ENCODE measurements around the gene CAPN10. TPM values are rescaled to one million over a fixed set of nuclear protein-coding genes. Genes with fewer than 3 reads are reported as not detected.

CAPN10 gene, protein sequence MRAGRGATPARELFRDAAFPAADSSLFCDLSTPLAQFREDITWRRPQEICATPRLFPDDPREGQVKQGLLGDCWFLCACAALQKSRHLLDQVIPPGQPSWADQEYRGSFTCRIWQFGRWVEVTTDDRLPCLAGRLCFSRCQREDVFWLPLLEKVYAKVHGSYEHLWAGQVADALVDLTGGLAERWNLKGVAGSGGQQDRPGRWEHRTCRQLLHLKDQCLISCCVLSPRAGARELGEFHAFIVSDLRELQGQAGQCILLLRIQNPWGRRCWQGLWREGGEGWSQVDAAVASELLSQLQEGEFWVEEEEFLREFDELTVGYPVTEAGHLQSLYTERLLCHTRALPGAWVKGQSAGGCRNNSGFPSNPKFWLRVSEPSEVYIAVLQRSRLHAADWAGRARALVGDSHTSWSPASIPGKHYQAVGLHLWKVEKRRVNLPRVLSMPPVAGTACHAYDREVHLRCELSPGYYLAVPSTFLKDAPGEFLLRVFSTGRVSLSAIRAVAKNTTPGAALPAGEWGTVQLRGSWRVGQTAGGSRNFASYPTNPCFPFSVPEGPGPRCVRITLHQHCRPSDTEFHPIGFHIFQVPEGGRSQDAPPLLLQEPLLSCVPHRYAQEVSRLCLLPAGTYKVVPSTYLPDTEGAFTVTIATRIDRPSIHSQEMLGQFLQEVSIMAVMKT
- total RNA-seq (2022; extraction: Qiagen RNA extraction) = 14.6 to 25.0 TPM (median 22.2 TPM) in 5 replicates

DNA sequence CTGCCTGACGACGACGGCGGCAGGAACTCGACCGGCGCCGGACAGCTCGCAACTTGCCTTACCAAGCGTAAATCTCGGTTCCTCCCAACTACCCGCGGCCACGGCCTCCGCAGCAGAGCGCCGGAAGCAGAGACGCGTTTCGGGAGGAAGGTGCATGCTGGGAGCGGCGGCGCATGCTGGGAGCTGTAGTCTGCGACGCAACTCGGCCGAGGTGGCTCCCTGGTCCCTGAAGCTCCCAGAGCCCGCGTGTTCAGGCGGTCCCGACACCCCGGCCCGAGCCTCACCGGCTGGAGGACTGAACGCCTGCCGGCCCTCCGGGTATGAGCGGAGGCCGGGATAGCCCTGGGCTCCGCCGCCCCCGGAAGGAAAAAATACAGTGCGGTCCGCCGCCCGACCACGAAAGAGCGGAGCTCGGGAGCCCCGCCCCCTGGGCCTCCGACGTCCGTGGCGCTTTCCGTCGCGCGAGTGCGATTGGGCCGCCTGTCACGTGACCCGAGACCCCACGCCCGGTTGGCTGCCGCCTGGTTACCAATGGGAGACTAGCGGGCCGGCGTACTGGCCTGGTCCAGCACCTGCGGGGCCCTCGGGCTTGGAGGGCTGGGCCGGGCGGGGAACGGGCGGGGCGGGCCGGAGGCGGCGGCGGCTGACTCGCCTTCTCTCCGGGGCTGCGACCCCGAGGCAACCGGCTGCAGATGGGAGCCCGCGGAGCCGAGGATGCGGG, at the start of gene CAPN10:
Gene CAPN10 (plus strand): TSS at position 537 of the 721 bp plus-strand sequence. CDS start 178 bp downstream, at position 715.

DNA sequence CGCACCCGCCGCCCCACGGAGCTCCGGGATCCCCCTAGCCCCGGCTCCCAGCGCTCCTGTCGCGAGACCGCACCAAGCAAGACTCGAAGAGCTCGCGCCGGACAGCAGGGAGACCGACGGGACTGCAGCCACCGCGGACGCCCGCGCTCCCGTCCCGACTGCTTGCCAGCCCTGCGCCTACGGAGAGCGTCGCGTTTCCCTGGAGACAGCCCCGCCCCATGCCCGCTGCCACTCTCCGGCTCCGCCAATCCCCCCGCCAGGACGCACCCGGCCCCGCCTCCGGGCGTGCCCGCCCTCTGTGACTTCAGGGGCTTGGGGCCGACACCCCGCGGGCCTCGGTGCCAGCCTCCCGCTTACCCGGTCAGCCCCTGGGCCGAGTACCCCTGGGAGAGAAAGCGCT, 28.7 kb upstream of the CAPN10 start, which contains the start of gene ANKMY1:
Gene ANKMY1 (minus strand): TSS at position 181 of the 400 bp plus-strand sequence. CDS start 653 bp downstream, outside the sequence.

DNA sequence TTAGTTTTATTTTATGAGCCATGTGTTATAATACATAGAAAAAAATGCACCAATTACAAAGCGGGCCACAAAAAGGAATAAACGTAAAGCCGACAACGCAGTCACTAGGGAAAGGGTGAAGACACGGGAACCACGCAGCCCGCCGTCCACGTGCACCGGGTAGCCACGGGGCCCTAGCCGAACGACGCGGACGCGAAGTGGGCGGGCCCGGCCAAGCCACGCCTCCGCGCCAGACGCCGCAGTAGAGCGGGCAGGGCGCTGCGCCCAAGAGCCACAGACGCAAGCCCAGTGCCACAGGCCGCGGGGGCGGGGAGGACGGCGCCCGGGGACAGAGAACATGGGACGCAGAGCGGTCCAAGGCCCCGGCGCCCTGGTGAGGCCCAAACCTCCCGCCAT, 26.5 kb upstream of the CAPN10 start, which contains the start of gene DUSP28:
Gene DUSP28 (plus strand): TSS at position 274 of the 396 bp plus-strand sequence. CDS start 328 bp downstream, outside the sequence.

DNA sequence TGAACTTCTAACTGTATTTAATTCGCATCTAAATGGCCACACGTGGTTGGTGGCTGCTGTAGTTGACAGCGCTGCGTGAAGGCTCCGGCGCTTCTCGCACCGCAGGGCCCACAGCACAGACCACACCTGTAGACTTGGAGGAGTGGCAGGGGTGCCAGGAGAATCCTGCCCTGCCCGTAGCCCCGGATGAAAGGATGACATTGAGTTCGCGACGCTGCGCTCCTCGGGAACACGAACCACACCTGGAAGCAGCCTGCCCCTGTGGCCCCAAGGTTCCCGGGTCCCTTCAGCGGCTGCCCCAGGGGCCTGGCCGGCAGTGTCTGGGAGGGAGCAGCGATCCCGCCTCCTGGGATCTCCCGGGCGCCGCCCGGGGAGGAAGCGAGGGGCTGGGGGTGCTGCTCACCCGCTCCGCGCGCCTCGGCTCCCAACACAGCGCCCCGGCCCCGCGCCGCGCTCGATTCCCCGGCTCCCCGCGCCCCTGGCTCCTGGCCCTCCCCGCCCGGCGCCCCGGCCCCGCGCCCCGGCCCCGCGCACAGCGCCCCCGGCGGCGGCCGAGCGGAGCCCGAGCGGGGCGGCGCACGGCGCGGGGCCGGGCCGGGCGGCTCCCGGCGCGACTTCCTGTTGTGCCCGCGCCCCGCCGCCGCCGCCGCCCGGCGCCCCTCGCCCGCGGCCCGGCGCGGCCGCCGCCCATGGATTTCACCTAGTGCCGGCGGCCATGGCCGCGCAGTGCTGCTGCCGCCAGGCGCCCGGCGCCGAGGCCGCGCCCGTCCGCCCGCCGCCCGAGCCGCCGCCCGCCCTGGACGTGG, 18.5 kb upstream of the CAPN10 start, which contains the start of gene RNPEPL1:
Gene RNPEPL1 (plus strand): TSS at position 613 of the 806 bp plus-strand sequence. CDS start 103 bp downstream, at position 716.

DNA sequence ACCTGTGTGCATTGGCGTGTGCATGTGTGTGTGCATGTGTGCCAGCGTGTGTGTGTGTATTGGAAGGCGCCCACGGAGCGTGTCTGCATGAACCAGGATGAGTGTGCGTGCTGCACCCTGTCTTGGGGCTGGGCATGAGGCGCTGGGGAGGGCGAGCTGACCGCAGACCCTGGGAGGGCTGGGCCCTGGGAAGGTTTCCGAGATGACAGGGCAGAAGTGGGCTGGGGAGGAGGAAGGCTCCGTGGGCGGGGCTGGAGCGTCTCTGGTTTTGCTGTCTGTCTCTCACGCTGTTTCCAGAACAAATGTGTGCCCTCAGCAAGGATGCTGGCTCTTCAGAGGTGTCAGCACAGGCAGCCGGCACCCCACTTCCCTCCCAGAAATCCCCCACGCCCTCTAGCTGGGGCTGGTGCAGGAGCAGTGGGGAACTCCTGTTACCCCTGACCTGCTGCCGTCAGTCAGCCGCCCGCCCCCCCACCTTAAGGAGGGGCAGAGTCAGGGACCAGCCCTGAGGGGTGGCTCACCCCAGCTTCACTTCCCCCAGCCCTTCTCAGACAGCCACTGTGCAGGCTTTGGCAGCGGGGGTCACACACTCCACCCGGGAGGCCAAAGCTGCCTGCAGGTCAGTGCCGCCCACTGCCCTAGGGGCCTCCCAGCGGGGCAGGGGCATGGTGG, 38.6 kb downstream of the CAPN10 start, which contains the start of gene GPR35:
Gene GPR35 (plus strand): TSS at position 531 of the 672 bp plus-strand sequence. CDS start 4,473 bp downstream, outside the sequence.

Other genes starting within 250 kb of the CAPN10 start
- gene GPC1, start 151.1 kb upstream of the CAPN10 start, total RNA-seq (2022; extraction: Qiagen RNA extraction) = 148 to 254 TPM (median 237 TPM) in 5 replicates
- gene ANKMY1, start 28.7 kb upstream of the CAPN10 start, total RNA-seq (2022; extraction: Qiagen RNA extraction) = 6.1 to 10.7 TPM (median 9.3 TPM) in 5 replicates
- 4.6 to 6.8 TPM (median 6.4 TPM) in 5 replicates for gene DUSP28, start 26.4 kb upstream of the CAPN10 start, total RNA-seq (2022; extraction: Qiagen RNA extraction)
- 38.2 to 63.2 TPM (median 61.5 TPM) in 5 replicates for gene RNPEPL1, start 18.2 kb upstream of the CAPN10 start, total RNA-seq (2022; extraction: Qiagen RNA extraction)
- 0.32 to 0.83 TPM (median 0.68 TPM) in 5 replicates for gene GPR35, start 38.7 kb downstream of the CAPN10 start, total RNA-seq (2022; extraction: Qiagen RNA extraction)
- not detected in 5 replicates for gene AQP12B, start 96.2 kb downstream of the CAPN10 start, total RNA-seq (2022; extraction: Qiagen RNA extraction)
- gene AQP12A, start 105.1 kb downstream of the CAPN10 start, total RNA-seq (2022; extraction: Qiagen RNA extraction) = not detected in 5 replicates
- gene KIF1A, start 233.5 kb downstream of the CAPN10 start, total RNA-seq (2022; extraction: Qiagen RNA extraction) = 0.66 to 0.84 TPM (median 0.73 TPM) in 5 replicates